Mucosa of descending colon (tissue), 3 donors: ENCODE data around the gene MED13. TPM values are rescaled to one million over a fixed set of nuclear protein-coding genes. Genes with fewer than 3 reads are reported as not detected.
"Not testable (repeated sequence)": the region's sequence is repeated elsewhere in the genome, so short reads cannot be mapped to it uniquely, and the experiment has no call there.

Experiments
- ATAC-seq: fragments of 200-7000 bp; cut with Tn5 transposase; one replicate; pipeline ENCODE4 v1.9.1; 2020; ENCODE audit warnings: mild to moderate bottlenecking, moderate library complexity
- DNase-seq, 3 donors: peaks; one replicate each; pipeline ENCODE4 v3.0.0-alpha.2; 2020
- H3K36me3 ChIP-seq: fragments of 200-600 bp; one replicate; pipeline ENCODE4 v1.8.0; 2021; ENCODE audit warnings: low read depth, mild to moderate bottlenecking
- H3K4me1 ChIP-seq: fragments of 200-600 bp; one replicate; pipeline ENCODE4 v1.8.0; 2021; ENCODE audit warnings: low read depth, mild to moderate bottlenecking
- H3K4me3 ChIP-seq: fragments of 200-600 bp; one replicate; pipeline ENCODE4 v1.8.0; 2021; ENCODE audit warnings: mild to moderate bottlenecking
- H3K9me3 ChIP-seq: fragments of 200-600 bp; one replicate; pipeline ENCODE4 v1.8.0; 2021; ENCODE audit warnings: mild to moderate bottlenecking
- CTCF ChIP-seq: fragments of 200-600 bp; IDR thresholded peaks from one replicate; pipeline ENCODE4 v1.8.0; 2022; ENCODE audit warnings: antibody characterized with exemption, mild to moderate bottlenecking
- intact Hi-C, 2 donors: fragments of 100-400 bp; cut with DNase I in 1 of 2; cut with micrococcal nuclease in 1 of 2; formaldehyde crosslinking; loops; one replicate each; pipeline versions ENCODE4 v1.11.0 to v1.11.1; 2022; cut with DNase I, micrococcal nuclease
- total RNA-seq, 3 donors: library from RNA; stranded (reverse); fragmentation: NEBNext Ultra II Directional in 2 of 3; extraction: Animal tissue kit (Norgen Biotek cat#: 25700) in 2 of 3; gene quantifications; one replicate each; pipeline versions ENCODE4 v1.2.1 to v1.2.4, GENCODE V29; 2021 to 2023
- donor health status: DM: no; HTN: no; CAD: no; lungs with moderate emphysema.
- donor health status: DM: no; HTN: no; CAD: no.
- donor health status: DM: no; HTN: yes; CAD: no.

The MED13 gene
- total RNA-seq, 3 donors from 2014 or later = 71.1 to 104 (median 82.4) TPM

- Histone ChIP-seq H3K9me3 (no peaks in the 10 kb centered on the region), H3K4me1 (peaks cover 6% of the 10 kb centered on the region), H3K36me3 (no peaks in the 10 kb centered on the region), H3K4me3 (peak within 1 kb of the TSS; percentile 39)
- ATAC-seq = peak; percentile 99
- intact Hi-C loops = no loop called here
- TF ChIP-seq CTCF = no peak
- DNase-seq = peak; percentile 96 to 98 (median 96)
Measured at GRCh38 chr17:61927208-61928100, 137.6 kb downstream of the MED13 start, which contains the start of gene INTS2. Gene INTS2 (minus strand): TSS chr17:61927982. CDS start chr17:61926644, 1,338 bp downstream.

GRCh38 chr17:61926826-61927207 lies 138.3 kb downstream of the MED13 start:
- intact Hi-C loops = no loop called here
- no peak for ATAC-seq
- no peak for TF ChIP-seq CTCF

GRCh38 chr17:61915162-61915561 lies 149.9 kb downstream of the MED13 start:
- H3K4me3 ChIP-seq, ATAC-seq, DNase-seq, H3K4me1 ChIP-seq, intact Hi-C loops, H3K9me3 ChIP-seq, H3K36me3 ChIP-seq: not testable (repeated sequence)

More at GRCh38 chr17:61926826-61927207, 138.3 kb downstream of the MED13 start:
- no peak for DNase-seq
- Histone ChIP-seq H3K36me3 (no peaks in the 10 kb centered on the region), H3K4me1 (peaks cover 6% of the 10 kb centered on the region), H3K9me3 (no peaks in the 10 kb centered on the region), H3K4me3 (peak overlapping the region; percentile 39)

- no peak for ATAC-seq
- no peaks in the 10 kb centered on the region for H3K4me1 ChIP-seq
- no peak for TF ChIP-seq CTCF
- no peaks in the 10 kb centered on the region for H3K9me3 ChIP-seq
- H3K4me3 ChIP-seq = no peak overlapping the region
- intact Hi-C loops = no loop called here
- DNase-seq = no peak
- no peaks in the 10 kb centered on the region for H3K36me3 ChIP-seq
Measured at GRCh38 chr17:61908292-61909037, 156.6 kb downstream of the MED13 start.

- no peaks in the 10 kb centered on the region for H3K9me3 ChIP-seq
- DNase-seq = no peak
- intact Hi-C loops = no loop called here
- ATAC-seq = no peak
- no peak overlapping the region for H3K4me3 ChIP-seq
- TF ChIP-seq CTCF = no peak
- H3K4me1 ChIP-seq = no peaks in the 10 kb centered on the region
- no peaks in the 10 kb centered on the region for H3K36me3 ChIP-seq
Measured at GRCh38 chr17:61907361-61907760, 157.7 kb downstream of the MED13 start.
